ENCODE results near the gene UBXN7. TPM values are rescaled to one million over a fixed set of nuclear protein-coding genes. Genes with fewer than 3 reads are reported as not detected.

Gene UBXN7
- total and polyA plus RNA-seq, 2 of the 8 experiments (the other 6 are each of a cell fraction or from before 2014, with no cell fraction given) = 18.5 to 109 TPM

DNA sequence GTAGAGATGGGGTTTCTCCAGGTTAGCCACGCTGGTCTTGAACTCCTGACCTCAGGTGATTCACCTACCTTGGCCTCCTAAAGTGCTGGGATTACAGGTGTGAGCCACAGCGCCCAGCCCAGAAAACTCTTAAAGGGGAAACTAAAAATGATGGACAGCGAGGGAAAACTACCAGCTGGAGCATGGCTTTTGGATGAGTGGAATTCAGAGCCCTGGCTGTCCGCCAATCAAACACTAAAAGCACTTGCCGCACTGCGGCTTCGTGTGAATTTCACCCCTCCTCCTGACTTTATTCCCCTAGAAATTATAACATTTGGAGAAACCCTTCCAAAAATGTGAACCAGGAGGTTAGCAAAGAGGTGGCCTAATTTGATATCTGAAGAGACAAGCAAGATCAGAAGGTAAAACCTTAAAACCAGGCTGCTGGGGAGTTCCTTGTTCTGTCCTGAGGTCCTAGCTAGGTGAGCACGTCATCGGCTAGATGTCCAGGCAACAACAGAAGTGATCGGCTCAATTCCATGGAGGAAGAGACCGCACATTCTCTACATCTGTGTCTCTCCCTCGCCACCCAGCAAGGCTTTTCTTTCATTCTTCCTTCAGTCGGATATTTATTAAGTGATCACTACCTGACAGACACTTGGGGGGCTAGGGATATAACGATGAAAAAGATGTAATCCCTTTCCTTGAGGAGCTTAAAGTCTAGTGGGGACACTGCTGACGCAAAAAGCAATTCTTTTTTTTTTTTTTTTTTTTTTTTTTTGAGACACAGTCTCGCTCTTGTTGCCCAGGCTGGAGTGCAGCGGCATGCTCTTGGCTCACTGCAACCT, 95.7 kb downstream of the UBXN7 start:
- Histone ChIP-seq H3K79me2 (ENCODE audit: control insufficient read depth in 1 of 2, insufficient read depth in 2 of 2, low read length in 2 of 2) (no peaks in the 10 kb centered on the region), H2BK20ac (ENCODE audit: low read length) (no peak overlapping the region), H3K36me3 (ENCODE audit: control insufficient read depth in 2 of 4, insufficient read depth in 4 of 4, low read length in 3 of 4) (no peaks in the 10 kb centered on the region), H3K4me3 (ENCODE audit: extremely low read depth in 1 of 4, insufficient read depth in 2 of 4, low read depth in 3 of 4, low read length in 4 of 4) (no peak overlapping the region), H2BK15ac (ENCODE audit: low read length) (no peak overlapping the region), H3K4me1 (replicated peaks in 1 of 4; ENCODE audit: control insufficient read depth in 3 of 4, insufficient read depth in 4 of 4, low read length in 3 of 4) (no peaks in the 10 kb centered on the region; a peak in 1 of 7 replicates), H4K5ac (ENCODE audit: insufficient read length, low read depth, low read length) (no peak overlapping the region), H3K79me1 (ENCODE audit: low read depth, low read length) (no peaks in the 10 kb centered on the region), H3K14ac (ENCODE audit: insufficient read length) (no peak overlapping the region), H4K20me1 (replicated peaks in 1 of 2; ENCODE audit: control insufficient read depth in 1 of 2, insufficient read depth in 2 of 2, low read length in 2 of 2) (no peaks in the 10 kb centered on the region), H2AK5ac (ENCODE audit: low read depth, low read length) (no peak overlapping the region), H3K27me3 (replicated peaks in 1 of 4; ENCODE audit: control insufficient read depth in 3 of 4, extremely low read depth in 1 of 4, insufficient read depth in 3 of 4, low read length in 3 of 4) (no peaks in the 10 kb centered on the region), H3K4me2 (ENCODE audit: insufficient read depth in 1 of 2, low read depth in 2 of 2, low read length in 2 of 2) (no peak overlapping the region), H3K23ac (ENCODE audit: insufficient read length) (no peak overlapping the region), H3K23me2 (ENCODE audit: low read depth, low read length) (no peaks in the 10 kb centered on the region), H4K8ac (ENCODE audit: extremely low read depth, insufficient read depth, low read length) (no peak overlapping the region; the same call in 1 of the 2 replicates), H4K91ac (replicated peaks; ENCODE audit: insufficient read length, low read length) (no peak overlapping the region), H2AFZ (ENCODE audit: low read length) (no peak overlapping the region), H3K18ac (ENCODE audit: extremely low read depth, low read length) (no peak overlapping the region), H3K56ac (replicated peaks; ENCODE audit: insufficient read length, low read depth, low read length) (no peak overlapping the region), H3K27ac (ENCODE audit: low read depth, low read length) (no peak overlapping the region), H3K9ac (replicated peaks in 1 of 4; ENCODE audit: extremely low read depth in 1 of 4, low read depth in 3 of 4, low read length in 3 of 4) (no peak overlapping the region), H3K4ac (replicated peaks; ENCODE audit: insufficient read length, low read depth, low read length) (no peak overlapping the region), H3K9me3 (ENCODE audit: insufficient read depth in 2 of 2, low read depth in 1 of 2, low read length in 1 of 2) (no peaks in the 10 kb centered on the region), H2BK120ac (replicated peaks; ENCODE audit: low read depth, low read length) (no peak overlapping the region), H2BK5ac (ENCODE audit: low read depth, low read length) (no peak overlapping the region), H2BK12ac (ENCODE audit: low read depth, low read length) (no peak overlapping the region)
- DNase-seq (ENCODE audit: low read depth in 1 of 2, low spot score in 2 of 2) (no peak), FAIRE-seq (no peak)
- POLR2A ChIA-PET (ENCODE audit: partially characterized antibody) = interaction anchor here (1.2 kb wide), 1 partner anchor 9 kb away, joined by 4 read pairs; no protein-coding TSS in a partner anchor
- 92% methylated on average over 17 of the region's 17 CpGs; no CpG with 5 or more reads in 1 of the 2 experiments for WGBS, 2 experiments (ENCODE audit: extremely low coverage in 1 of 2, insufficient coverage in 1 of 2, insufficient read length in 1 of 2, insufficient replicate concordance in 2 of 2, low coverage in 1 of 2, low lambda C conversion rate in 2 of 2, missing lambda C conversion rate in 1 of 2)
- CTCF ChIA-PET (ENCODE audit: partially characterized antibody) = interaction anchor here (1.9 kb wide), 1 partner anchor 12 kb away, joined by 5 read pairs; no protein-coding TSS in a partner anchor
- TF ChIP-seq GABPA (IDR thresholded peaks at IDR 0.05; ENCODE audit: borderline replicate concordance, insufficient read depth, low read length) (no peak), JUND (IDR thresholded peaks at IDR 0.05; ENCODE audit: low read length) (no peak), CEBPB (IDR thresholded peaks at IDR 0.05; ENCODE audit: low read depth, low read length) (no peak), CBX8 (IDR thresholded peaks at IDR 0.05; ENCODE audit: borderline replicate concordance, low read depth, low read length) (no peak), CBX5 (IDR thresholded peaks at IDR 0.05; ENCODE audit: low read depth, low read length) (no peak), ASH2L (IDR thresholded peaks at IDR 0.05; ENCODE audit: low read length) (no peak), EGR1 (IDR thresholded peaks at IDR 0.05; ENCODE audit: borderline replicate concordance, low read depth, low read length) (no peak), HDAC2 (IDR thresholded peaks at IDR 0.05; ENCODE audit: borderline replicate concordance in 1 of 2, low read depth in 2 of 2, low read length in 2 of 2) (no peak), RFX5 (IDR thresholded peaks at IDR 0.05; ENCODE audit: borderline replicate concordance, low read depth, low read length) (no peak)
- TF ChIP-seq, protein P1, sequence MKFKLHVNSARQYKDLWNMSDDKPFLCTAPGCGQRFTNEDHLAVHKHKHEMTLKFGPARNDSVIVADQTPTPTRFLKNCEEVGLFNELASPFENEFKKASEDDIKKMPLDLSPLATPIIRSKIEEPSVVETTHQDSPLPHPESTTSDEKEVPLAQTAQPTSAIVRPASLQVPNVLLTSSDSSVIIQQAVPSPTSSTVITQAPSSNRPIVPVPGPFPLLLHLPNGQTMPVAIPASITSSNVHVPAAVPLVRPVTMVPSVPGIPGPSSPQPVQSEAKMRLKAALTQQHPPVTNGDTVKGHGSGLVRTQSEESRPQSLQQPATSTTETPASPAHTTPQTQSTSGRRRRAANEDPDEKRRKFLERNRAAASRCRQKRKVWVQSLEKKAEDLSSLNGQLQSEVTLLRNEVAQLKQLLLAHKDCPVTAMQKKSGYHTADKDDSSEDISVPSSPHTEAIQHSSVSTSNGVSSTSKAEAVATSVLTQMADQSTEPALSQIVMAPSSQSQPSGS (IDR thresholded peaks at IDR 0.05; ENCODE audit: low read length) = no peak

Data from H1 (cell line).